Activated CD4-positive, alpha-beta T cell treated with anti-CD3 and anti-CD28 coated beads, Interleukin-2, amount 10 ng/mL, durations not matched to agents 24 days and 14 days (primary cell): ENCODE measurements around the gene AIF1. TPM values are rescaled to one million over a fixed set of nuclear protein-coding genes. Genes with fewer than 3 reads are reported as not detected.

Experiments
- DNase-seq: peaks from one replicate; pipeline ENCODE4 v3.0.0; 2022
- H3K27ac Mint-ChIP-seq: one replicate; pipeline ENCODE4 v1.8.0; 2022; ENCODE audit warnings: mild to moderate bottlenecking, mixed read lengths
- H3K27me3 Mint-ChIP-seq: one replicate; pipeline ENCODE4 v1.8.0; 2022; ENCODE audit warnings: mixed read lengths
- H3K36me3 Mint-ChIP-seq: one replicate; pipeline ENCODE4 v1.8.0; 2022; ENCODE audit warnings: low read depth, mild to moderate bottlenecking, mixed read lengths
- H3K4me1 Mint-ChIP-seq: one replicate; pipeline ENCODE4 v1.8.0; 2021; ENCODE audit warnings: mixed read lengths
- H3K4me3 Mint-ChIP-seq: one replicate; pipeline ENCODE4 v1.8.0; 2022; ENCODE audit warnings: mild to moderate bottlenecking, moderate library complexity, mixed read lengths
- H3K9me3 Mint-ChIP-seq: one replicate; pipeline ENCODE4 v1.8.0; 2021; ENCODE audit warnings: mixed read lengths
- intact Hi-C: fragments of 100-400 bp; cut with micrococcal nuclease; formaldehyde crosslinking; loops from one replicate; pipeline ENCODE4 v1.15.1; 2023
- total RNA-seq: library from RNA; stranded (reverse); gene quantifications from 2 replicates; pipeline ENCODE4 v1.2.3, GENCODE V29; 2022

AIF1 gene
- total RNA-seq, 1 donor from 2014 or later = 68.2 TPM

- peak overlapping the region; percentile 90 for H3K4me3 Mint-ChIP-seq
- peak overlapping the region; percentile 95 for H3K27ac Mint-ChIP-seq
- peaks cover 53% of the 10 kb centered on the region for H3K36me3 Mint-ChIP-seq
- H3K9me3 Mint-ChIP-seq = no peaks in the 10 kb centered on the region
- H3K4me1 Mint-ChIP-seq = peaks cover 46% of the 10 kb centered on the region
- intact Hi-C loops = loop anchor here (1.0 to 2.0 kb wide), 8 partner anchors 32 to 423 kb away; partner anchors contain the start of genes BAG6, DDX39B and NFKBIL1
- no peaks in the 10 kb centered on the region for H3K27me3 Mint-ChIP-seq
- peak; percentile 99 for DNase-seq
Measured at GRCh38 chr6:31619805-31620585, 5.0 kb downstream of the AIF1 start.

- peak; percentile 93 for DNase-seq
- intact Hi-C loops = loop anchor here (1.0 to 2.0 kb wide), 8 partner anchors 32 to 423 kb away; partner anchors contain the start of genes BAG6, DDX39B and NFKBIL1
- H3K27ac Mint-ChIP-seq = peak within 1 kb of the TSS; percentile 95
- H3K4me1 Mint-ChIP-seq = peaks cover 39% of the 10 kb centered on the region
- no peaks in the 10 kb centered on the region for H3K9me3 Mint-ChIP-seq
- peaks cover 60% of the 10 kb centered on the region for H3K36me3 Mint-ChIP-seq
- no peaks in the 10 kb centered on the region for H3K27me3 Mint-ChIP-seq
- peak within 1 kb of the TSS; percentile 90 for H3K4me3 Mint-ChIP-seq
Measured at GRCh38 chr6:31620586-31621319, 5.7 kb downstream of the AIF1 start, which contains the start of gene PRRC2A. PRRC2A (plus strand) TSS chr6:31620715; CDS start chr6:31622790, 2,075 bp downstream.

- Mint-ChIP-seq H3K4me1 (peaks cover 34% of the 10 kb centered on the region), H3K27me3 (no peaks in the 10 kb centered on the region), H3K9me3 (no peaks in the 10 kb centered on the region), H3K36me3 (peaks cover 66% of the 10 kb centered on the region), H3K4me3 (peak overlapping the region; percentile 90), H3K27ac (peak overlapping the region; percentile 87)
- intact Hi-C loops = loop anchor here (2.0 kb wide), 2 partner anchors 41 to 117 kb away; no protein-coding TSS in a partner anchor
- no peak for DNase-seq
Measured at GRCh38 chr6:31621320-31621939, 6.4 kb downstream of the AIF1 start.

- Mint-ChIP-seq H3K4me3 (peak overlapping the region; percentile 90), H3K9me3 (no peaks in the 10 kb centered on the region), H3K27me3 (no peaks in the 10 kb centered on the region), H3K36me3 (peaks cover 63% of the 10 kb centered on the region), H3K4me1 (peaks cover 30% of the 10 kb centered on the region), H3K27ac (peak overlapping the region; percentile 87)
- DNase-seq = no peak
- intact Hi-C loops = loop anchor here (2.0 kb wide), 2 partner anchors 41 to 117 kb away; no protein-coding TSS in a partner anchor
Measured at GRCh38 chr6:31621991-31622390, 7.0 kb downstream of the AIF1 start.

- no peak for DNase-seq
- H3K4me3 Mint-ChIP-seq = peak overlapping the region; percentile 90
- H3K27ac Mint-ChIP-seq = peak overlapping the region; percentile 87
- peaks cover 35% of the 10 kb centered on the region for H3K4me1 Mint-ChIP-seq
- peaks cover 68% of the 10 kb centered on the region for H3K36me3 Mint-ChIP-seq
- no peaks in the 10 kb centered on the region for H3K9me3 Mint-ChIP-seq
- intact Hi-C loops = no loop called here
- no peaks in the 10 kb centered on the region for H3K27me3 Mint-ChIP-seq
Measured at GRCh38 chr6:31622684-31623091, 7.7 kb downstream of the AIF1 start.

- no peaks in the 10 kb centered on the region for H3K27me3 Mint-ChIP-seq
- no peaks in the 10 kb centered on the region for H3K9me3 Mint-ChIP-seq
- peaks cover 75% of the 10 kb centered on the region for H3K36me3 Mint-ChIP-seq
- no peak for DNase-seq
- H3K4me3 Mint-ChIP-seq = no peak overlapping the region
- H3K27ac Mint-ChIP-seq = no peak overlapping the region
- peaks cover 33% of the 10 kb centered on the region for H3K4me1 Mint-ChIP-seq
- intact Hi-C loops = no loop called here
Measured at GRCh38 chr6:31624070-31624469, 9.0 kb downstream of the AIF1 start.

- H3K4me1 Mint-ChIP-seq = peaks cover 26% of the 10 kb centered on the region
- H3K9me3 Mint-ChIP-seq = no peaks in the 10 kb centered on the region
- intact Hi-C loops = no loop called here
Measured at GRCh38 chr6:31626952-31627351, 11.9 kb downstream of the AIF1 start.

GRCh38 chr6:31627690-31628287 lies 12.8 kb downstream of the AIF1 start:
- Mint-ChIP-seq H3K4me1 (peaks cover 17% of the 10 kb centered on the region), H3K4me3 (no peak overlapping the region), H3K27me3 (no peaks in the 10 kb centered on the region), H3K27ac (no peak overlapping the region), H3K9me3 (no peaks in the 10 kb centered on the region), H3K36me3 (peaks cover 83% of the 10 kb centered on the region)
- no peak for DNase-seq
- intact Hi-C loops = no loop called here

More at GRCh38 chr6:31626952-31627351, 11.9 kb downstream of the AIF1 start:
- no peak overlapping the region for H3K4me3 Mint-ChIP-seq
- no peak overlapping the region for H3K27ac Mint-ChIP-seq
- H3K27me3 Mint-ChIP-seq = no peaks in the 10 kb centered on the region
- DNase-seq = no peak
- peaks cover 87% of the 10 kb centered on the region for H3K36me3 Mint-ChIP-seq

GRCh38 chr6:31629014-31629413 lies 14.0 kb downstream of the AIF1 start:
- H3K4me3 Mint-ChIP-seq = no peak overlapping the region
- no peaks in the 10 kb centered on the region for H3K9me3 Mint-ChIP-seq
- peaks cover 14% of the 10 kb centered on the region for H3K4me1 Mint-ChIP-seq
- H3K27ac Mint-ChIP-seq = no peak overlapping the region
- DNase-seq = no peak
- H3K36me3 Mint-ChIP-seq = peaks cover 79% of the 10 kb centered on the region
- intact Hi-C loops = no loop called here
- H3K27me3 Mint-ChIP-seq = no peaks in the 10 kb centered on the region

- intact Hi-C loops = no loop called here
- H3K27ac Mint-ChIP-seq = peak overlapping the region; percentile 60
- H3K36me3 Mint-ChIP-seq = peaks cover 78% of the 10 kb centered on the region
- H3K9me3 Mint-ChIP-seq = no peaks in the 10 kb centered on the region
- no peak for DNase-seq
- H3K4me3 Mint-ChIP-seq = no peak overlapping the region
- peaks cover 15% of the 10 kb centered on the region for H3K4me1 Mint-ChIP-seq
- no peaks in the 10 kb centered on the region for H3K27me3 Mint-ChIP-seq
Measured at GRCh38 chr6:31630177-31630934, 15.3 kb downstream of the AIF1 start.

GRCh38 chr6:31631209-31631608 lies 16.2 kb downstream of the AIF1 start:
- intact Hi-C loops = no loop called here
- Mint-ChIP-seq H3K27ac (no peak overlapping the region), H3K36me3 (peaks cover 78% of the 10 kb centered on the region), H3K4me3 (no peak overlapping the region), H3K4me1 (peaks cover 13% of the 10 kb centered on the region), H3K9me3 (no peaks in the 10 kb centered on the region), H3K27me3 (no peaks in the 10 kb centered on the region)
- no peak for DNase-seq

GRCh38 chr6:31631681-31632278 lies 16.7 kb downstream of the AIF1 start:
- Mint-ChIP-seq H3K27ac (no peak overlapping the region), H3K36me3 (peaks cover 77% of the 10 kb centered on the region), H3K9me3 (no peaks in the 10 kb centered on the region), H3K27me3 (no peaks in the 10 kb centered on the region), H3K4me1 (peaks cover 11% of the 10 kb centered on the region), H3K4me3 (no peak overlapping the region)
- intact Hi-C loops = no loop called here
- no peak for DNase-seq
